Stimulated activated CD4-positive, alpha-beta T cell treated with anti-CD3 and anti-CD28 coated beads, Interleukin-1b, Interleukin-23, amount 100 ng/mL, for 1 hour (primary cell): Measurements from ENCODE around the gene MAPK1IP1L.

Experiments
- DNase-seq, 2 donors: peaks; one replicate each; pipeline ENCODE4 v3.0.0-alpha.2; 2020; ENCODE audit warnings: low read depth in 2 of 2

Gene MAPK1IP1L

DNA sequence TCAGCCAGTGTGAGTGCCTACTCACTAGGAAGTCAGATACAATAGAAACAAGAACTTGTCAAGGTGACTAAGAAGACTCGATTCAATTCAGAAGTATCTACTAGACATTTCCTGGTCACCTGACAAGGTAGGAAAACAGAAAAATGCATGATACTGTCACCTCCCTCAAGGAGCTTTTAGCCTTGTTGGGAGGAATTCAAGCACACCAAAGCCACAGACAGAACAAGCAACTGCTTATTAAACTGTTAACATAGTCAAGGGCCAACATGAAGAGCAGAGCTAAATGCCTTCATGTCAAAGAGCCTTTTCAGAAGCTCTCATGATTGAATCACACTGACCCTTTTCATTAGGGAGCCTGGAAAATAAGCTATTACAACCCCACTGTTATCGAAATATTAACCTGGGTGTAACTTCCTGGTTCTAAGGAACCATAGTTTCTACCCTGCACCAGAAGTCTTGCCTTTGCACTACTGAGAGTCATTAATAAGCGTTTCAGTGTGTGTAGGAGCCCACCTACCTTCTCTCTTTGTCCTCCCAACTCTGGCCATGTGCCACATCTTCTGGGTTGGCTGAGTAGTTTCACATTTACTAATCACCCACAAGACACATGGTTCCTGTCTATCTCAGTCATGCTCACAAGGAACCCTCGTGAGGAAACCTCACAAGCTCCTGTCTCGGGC lies 46.6 kb downstream of the MAPK1IP1L start:
- no peak for DNase-seq

DNA sequence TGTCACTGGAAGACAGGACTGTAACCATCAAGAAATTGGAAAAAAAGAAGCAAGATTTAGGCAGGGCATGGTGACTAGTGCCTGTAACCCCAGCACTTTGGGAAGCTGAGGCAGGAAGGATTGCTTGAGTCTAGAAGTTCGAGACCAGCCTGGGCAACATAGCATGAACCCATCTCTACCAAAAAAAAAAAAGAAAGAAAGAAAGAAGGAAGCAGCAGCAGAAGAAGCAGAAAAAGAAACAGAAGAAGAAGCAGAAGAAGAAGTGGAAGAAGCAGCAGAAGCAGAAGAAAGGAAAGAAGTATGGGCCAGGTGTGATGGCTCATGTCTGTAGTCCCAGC lies 47.1 kb downstream of the MAPK1IP1L start:
- DNase-seq, result no peak

DNA sequence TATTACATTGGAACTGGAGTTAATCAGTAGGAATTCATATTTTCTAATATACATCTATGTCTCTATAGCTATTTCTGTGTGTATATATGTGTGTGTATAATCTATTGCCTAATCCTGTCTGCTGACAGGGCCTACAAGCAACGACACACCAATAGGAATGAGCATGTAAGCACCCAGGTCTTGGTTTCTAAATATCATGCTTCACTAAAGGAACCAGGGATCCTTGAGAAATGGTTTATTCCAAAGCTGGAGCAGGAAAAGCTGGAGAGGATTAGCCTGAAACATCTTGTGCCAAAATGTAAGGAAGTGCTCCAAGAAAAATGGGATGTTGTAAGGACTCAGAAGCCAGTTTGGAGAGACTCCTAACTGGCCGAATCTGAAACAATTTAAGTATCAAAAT lies 48.3 kb downstream of the MAPK1IP1L start:
- DNase-seq, result no peak

DNA sequence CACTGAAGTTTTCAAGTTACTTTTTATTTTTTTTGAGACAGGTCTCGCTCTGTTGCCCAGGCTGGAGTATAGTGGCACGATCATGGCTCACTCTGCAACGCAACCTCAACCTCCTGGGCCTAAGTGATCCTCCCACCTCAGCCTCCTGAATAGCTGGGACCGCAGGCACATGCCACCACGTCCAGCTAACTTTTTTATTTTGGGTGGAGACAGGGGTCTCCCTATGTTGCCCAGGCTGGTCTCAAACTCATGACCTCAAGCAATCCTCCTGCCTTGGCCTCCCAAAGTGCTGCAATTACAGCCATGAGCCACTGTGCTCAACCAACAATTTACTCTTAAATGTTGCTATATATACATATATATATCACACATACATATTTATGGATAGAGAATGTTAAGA lies 50.3 kb downstream of the MAPK1IP1L start:
- no peak for DNase-seq

DNA sequence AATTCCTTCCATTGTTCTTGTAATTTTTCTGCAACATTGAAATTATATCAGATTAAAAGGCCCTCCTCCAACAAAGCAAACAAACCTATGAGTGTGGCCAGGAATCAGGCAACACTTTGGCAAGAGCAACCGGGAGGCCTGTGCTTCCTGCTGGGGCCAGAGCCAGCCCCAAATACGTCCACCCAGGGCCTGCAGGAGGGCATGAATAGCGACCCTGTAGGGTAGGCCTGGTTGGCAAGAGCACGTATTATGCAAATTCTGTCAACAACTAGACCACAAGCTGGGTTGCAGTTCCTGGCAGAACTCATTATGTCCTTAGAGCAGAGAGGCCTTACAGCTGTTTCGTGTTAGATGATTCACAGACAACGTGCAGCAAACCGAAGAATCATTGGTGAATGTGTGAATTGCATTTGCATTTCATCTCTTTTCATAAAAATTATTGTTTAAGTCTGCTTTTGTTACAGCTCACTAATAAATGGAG lies 50.7 kb downstream of the MAPK1IP1L start:
- DNase-seq, result no peak

DNA sequence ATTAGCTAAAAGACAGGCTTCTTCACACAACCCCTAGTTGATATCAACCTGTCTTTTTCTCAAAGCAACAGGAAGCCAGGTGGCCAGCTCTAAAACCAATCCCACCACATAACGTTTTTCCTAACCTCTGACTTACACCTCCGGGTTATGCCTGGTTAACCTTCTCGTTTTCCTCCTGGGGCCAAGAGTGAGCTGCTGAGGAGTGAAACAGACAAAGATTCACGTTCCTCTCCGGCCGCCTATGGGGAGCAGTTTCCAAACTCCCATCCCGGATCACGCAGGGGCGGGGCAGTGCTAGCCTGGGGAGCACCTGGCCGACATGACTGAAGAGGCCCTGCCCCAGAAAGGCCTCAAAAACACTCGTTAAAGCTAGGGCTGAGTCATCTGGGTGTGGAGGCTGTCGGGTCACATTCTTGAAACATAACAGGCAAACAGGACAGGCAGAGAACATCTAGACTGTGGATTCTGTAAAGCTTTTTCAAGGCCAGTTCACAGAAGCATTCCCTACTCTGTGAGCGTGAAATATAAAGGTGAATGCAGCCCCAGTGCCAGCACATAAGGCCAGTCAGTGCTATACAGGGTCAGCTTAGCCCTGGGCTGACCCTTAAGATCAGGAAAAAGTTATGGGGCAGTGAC lies 51.7 kb downstream of the MAPK1IP1L start:
- no peak for DNase-seq

DNA sequence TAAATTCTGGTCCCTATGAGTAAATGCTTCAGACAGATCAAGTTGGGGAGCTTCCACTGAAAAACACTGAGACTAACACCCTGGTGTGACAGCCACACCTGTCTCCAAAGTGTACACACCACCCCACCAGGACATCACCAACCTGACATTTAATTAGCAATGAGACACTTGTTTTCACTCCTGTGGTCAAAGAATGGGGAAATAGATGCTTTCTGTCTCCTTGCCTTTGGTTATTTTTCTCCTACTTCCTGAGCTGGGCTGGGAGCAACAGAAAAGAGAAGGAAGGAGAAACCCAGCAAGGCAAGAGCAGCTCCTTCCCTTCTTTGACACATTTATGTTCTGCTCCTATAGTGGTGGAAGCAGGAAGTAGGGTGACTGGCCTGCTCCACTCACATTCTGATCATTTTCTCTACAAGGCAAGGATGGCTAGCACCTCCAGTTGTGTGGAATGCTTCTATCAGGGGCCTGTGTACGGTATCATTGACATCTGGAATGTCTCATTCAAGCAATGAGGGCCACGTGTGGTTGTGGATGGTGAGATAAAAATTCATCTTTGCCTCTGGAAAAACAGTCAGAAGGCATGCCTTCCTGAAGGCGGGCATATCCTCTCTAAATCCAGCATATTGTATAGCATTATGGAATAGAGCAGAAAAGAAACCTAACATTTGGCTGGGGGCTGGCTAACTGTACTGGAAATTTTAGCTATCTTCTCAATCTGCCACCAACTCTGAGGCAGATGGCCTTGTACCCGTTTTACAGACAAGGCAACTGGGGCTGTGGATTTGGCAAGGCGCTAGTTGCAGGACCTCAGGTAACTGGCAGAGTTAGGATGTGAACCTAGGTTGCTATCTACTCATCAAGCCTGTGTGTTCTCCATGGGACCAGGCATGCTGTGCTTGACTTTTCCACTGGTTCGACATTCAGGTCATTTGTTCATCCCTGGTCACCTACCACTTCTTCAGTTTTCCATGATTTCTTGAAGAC lies 52.8 kb downstream of the MAPK1IP1L start:
- DNase-seq, result no peak

DNA sequence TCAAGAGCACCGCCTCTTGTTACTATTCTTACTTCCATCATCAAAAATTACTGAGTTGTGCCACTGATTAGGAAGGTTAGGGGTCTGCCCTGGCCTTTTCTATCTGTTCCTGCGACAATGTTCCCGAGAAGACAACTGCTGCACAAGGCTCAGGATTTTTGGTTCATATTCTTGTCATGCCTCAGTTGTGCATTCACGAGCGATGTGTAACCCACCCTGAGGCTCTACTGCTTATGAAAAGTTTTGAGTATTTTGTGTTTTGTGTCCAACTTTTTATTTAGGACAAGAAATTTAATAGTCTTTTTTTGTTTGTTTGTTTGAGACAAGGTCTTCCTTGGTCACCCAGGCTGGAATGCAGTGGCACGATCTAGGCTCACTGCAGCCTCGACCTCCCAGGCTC lies 54.5 kb downstream of the MAPK1IP1L start:
- DNase-seq, result no peak

DNA sequence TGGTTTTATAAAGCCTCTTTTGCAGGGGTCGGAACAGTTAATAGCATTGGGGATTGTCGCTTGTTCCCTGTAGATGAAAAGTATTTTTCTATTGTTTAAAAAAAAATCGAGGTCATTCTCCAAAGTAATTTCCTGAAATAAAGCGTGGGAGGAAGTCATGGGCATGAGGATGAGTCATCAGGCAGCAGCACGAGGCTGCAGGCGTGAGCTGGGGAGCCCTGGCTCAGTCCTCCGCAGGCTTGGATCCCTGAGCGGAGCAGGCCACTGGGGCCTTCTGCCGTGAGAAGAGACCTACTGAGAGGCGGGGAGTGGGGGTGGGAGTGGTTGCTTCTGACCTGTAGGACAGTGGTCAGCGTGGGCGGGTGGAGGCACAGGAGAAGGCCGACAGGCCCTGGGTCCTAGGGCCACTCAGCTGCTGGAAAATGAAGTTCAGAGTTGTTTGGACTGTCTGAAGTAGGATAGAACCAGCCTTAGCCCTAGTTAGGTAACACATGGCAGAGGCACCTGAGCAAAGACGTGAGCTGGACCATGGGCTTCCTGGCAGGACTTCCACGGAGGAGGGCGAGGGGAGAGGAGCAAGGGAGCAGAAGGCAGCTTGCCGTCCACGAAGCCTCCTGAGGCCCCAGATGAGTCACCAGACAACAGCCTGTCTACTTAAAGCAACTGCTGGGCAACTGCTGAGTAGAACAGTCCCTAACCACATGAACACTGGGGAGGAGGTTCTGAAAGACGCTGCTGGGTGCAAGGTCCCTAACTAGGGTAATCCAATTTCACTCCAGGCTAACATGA lies 56.5 kb downstream of the MAPK1IP1L start:
- no peak for DNase-seq

DNA sequence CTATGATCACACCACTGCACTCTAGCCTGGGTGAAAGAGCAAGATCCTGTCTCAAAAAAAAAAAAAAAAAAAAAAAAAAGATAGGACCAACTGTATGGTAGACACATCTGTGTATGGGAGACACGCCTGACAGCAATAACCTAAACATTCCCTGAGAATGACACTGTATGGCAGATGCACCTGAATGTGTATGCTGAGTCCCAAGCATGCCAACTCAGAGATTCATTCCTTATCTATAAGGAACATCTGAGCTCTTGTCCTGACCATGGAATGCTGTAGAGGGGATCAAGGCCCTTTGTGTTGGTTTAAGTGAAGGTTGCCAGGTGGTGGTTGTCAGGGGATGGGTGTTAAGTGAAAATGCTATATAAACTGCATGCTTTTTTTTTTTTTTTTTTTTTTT lies 58.4 kb downstream of the MAPK1IP1L start:
- no peak for DNase-seq

DNA sequence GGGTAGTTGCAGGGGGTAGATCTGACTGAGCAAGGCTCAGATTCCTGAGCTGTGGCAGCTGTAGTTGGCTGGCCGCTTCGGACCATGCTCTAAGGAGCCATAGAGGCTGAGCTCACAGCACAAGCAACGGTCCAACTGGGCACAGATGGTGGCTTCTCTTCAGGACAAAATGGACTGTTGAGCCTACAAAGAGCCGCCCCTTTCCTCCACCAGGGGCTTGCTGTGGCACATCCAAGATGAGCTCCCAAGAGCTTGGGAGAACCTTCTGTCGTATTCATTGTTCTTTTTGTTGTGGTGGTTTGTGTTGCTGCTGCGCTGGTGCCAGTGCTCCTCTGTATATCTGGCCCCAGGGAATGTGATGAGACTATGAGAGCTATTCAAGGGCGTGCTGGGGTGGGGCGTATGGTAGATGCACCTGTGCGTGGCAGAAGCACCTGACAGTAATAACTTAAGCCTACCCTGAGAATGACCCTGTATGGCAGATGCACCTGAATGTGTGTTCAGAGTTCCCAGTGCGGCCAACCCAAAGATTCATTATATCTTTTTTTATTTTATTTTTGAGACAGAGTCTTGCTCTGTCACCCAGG lies 59.8 kb downstream of the MAPK1IP1L start:
- no peak for DNase-seq

DNA sequence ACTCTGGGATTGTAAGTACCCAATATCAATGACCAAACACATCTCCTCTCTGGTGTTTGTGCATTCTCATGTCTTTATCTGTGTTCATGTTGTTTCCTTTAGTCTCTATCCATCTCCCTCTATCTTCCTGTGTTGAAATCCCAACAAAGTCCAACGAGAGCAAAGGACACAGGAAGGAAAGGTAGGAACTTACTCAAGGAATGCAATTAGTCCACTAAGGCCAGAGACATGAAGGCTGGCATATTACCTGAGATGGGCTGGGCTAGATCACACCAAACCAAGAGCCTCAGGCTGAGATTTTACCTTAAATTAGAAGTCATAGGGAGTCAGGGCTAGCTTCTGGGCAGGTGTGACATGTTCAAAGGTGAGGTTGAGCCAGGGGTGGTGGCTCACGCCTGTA lies 63.3 kb downstream of the MAPK1IP1L start:
- no peak for DNase-seq

DNA sequence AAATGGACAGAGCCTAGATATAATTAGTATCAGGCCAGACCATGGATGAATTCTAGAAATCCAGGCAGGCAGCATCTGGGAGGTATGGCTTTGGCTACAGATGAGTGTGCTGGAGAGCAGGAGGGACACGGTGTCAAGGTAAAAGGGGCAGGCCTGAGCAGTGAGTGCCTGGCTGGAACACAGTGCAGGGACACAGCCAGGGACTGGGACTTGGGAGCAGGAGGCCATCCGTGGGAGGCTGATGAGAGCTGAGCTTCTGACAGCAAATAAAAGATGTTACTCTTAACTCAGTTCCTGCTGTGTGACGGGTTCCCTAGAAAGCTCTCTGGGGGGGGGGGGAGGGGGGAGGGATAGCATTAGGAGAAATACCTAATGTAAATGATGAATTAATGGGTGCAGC lies 64.0 kb downstream of the MAPK1IP1L start:
- no peak for DNase-seq

DNA sequence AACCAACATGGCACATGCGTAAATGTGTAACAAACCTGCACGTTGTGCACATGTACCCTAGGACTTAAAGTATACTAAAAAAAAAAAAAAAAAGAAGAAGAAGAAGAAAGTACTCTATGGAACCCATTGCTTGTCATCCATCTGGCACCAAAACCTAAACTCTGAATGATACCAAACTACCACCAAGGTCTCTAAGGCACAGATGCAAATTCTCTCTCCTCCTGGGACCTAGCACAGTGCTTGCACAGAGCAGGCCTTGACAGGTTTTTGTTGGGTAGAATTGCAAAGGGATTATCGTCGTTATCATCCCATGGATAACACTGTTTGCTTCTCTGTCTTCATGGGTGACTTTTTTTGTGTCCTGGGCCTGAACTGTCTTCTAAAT lies 64.4 kb downstream of the MAPK1IP1L start:
- no peak for DNase-seq

DNA sequence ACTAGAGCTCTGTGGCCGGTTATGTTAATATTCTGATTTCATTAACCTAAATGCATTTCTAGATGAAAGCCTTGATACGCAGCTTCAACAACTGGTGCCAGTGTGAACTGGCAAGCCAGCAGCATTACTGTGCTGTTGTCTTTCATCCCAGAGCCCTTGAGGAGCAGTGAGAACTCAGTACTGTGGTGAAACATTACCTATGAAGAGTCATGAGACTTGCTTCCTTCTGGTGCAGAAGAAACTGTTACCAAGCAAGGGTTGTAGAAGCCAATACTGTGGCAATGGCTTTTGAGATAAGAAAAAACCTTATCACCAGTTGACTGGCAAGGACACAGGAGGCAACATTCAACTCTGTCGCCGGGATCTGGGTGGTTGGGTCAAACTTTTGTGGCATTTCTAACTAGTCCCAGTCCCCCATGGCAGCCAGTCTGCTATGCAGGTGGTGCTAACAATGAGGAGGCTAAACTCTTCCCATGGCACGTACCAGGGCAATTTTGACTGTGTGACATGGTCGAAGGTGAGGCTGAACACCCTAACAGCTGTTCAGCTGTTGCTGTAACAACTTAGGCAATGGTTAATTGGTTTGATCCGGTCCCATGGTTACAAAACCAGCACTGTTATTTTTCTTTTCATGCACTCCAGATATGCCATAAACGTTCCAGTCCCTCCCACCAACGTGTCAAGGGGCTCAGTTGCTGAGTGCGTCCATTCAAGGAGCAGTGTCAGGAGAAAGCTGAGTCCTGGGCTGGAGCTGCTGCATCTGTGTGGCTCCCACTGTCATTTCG lies 65.0 kb downstream of the MAPK1IP1L start:
- no peak for DNase-seq

DNA sequence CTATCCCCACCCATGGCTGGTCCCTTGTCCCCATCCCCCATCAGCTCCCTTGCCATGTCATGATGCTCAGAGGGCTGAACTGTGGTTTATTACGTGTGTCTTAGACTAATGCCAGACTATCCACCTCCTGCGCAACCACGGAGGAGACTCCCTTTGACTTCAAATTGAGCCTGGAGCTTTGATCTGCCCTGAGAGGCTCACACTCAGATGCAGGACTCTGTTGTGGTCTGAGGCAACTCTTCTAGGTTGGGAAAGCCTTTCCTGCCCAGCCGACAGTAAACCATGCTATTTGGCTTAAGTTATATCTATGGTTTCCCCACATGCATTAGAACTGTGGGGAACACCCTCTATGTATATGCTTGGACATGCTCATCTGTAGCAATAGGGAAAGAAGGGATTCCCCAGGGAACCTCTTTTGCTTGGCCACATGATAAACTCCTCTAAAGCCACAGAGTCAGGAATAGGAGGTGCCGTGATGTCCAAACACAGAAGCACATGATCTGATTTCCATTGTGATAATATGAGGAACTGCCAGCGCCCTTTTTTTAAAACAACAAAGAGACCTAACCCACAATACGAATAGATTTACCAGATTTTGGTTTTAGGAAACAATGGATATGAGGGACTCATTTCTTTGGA lies 66.5 kb downstream of the MAPK1IP1L start:
- DNase-seq, result no peak

DNA sequence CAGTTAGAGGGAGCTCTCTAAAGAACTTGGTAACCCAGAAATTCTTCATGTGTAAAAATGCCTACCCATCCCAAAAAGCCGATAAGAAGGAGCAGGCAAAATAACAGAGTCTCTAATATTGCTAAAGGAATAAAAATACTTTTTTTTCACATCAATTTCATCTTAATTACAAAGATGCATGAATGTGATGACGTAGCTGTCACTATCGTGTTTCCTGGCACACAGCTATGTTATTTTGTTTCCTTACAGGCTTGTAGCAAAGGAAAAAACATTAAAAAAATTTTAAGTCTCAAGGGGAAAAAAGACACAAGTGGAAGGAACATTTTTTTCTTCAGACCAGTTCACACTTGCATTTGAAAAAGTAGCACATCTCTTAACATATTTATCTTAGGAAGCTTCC lies 67.3 kb downstream of the MAPK1IP1L start:
- no peak for DNase-seq
